Fibroblast of villous mesenchyme (primary cell): ENCODE data around the gene CCDC28A. TPM values are rescaled to one million over a fixed set of nuclear protein-coding genes. Genes with fewer than 3 reads are reported as not detected.

Experiments used
- DNase-seq: peaks from one replicate; pipeline ENCODE4 v3.0.0-alpha.2; 2010; ENCODE audit warnings: low read depth
- H3K4me3 ChIP-seq: 2 replicates; pipeline ENCODE4 v1.5.1; 2011; ENCODE audit warnings: low read depth, mild to moderate bottlenecking, low read length
- CTCF ChIP-seq: IDR thresholded peaks from 2 replicates; pipeline ENCODE4 v1.5.1; 2012; ENCODE audit warnings: low read depth, mild to moderate bottlenecking, low read length; ENCODE audit not compliant: insufficient read depth
- total RNA-seq: library from RNA; depleted of rRNA; stranded (reverse); fragments of >200 nt; gene quantifications from 2 replicates; pipeline ENCODE4 v1.2.3, GENCODE V29; 2012

The CCDC28A gene
- total RNA-seq, 1 donor: 13.4 TPM

GRCh38 chr6:138815221-138815620 lies 41.7 kb downstream of the CCDC28A start:
- no peak for DNase-seq
- H3K4me3 ChIP-seq: no peak overlapping the region
- no peak for TF ChIP-seq CTCF

GRCh38 chr6:138815797-138816528 lies 42.4 kb downstream of the CCDC28A start:
- peak; percentile 74 for DNase-seq
- no peak overlapping the region for H3K4me3 ChIP-seq
- peak; percentile 71 for TF ChIP-seq CTCF

- H3K4me3 ChIP-seq: no peak overlapping the region
- peak; percentile 53 for DNase-seq
- no peak for TF ChIP-seq CTCF
Measured at GRCh38 chr6:138817799-138818198, 44.2 kb downstream of the CCDC28A start.

GRCh38 chr6:138818496-138819194 lies 45.1 kb downstream of the CCDC28A start:
- TF ChIP-seq CTCF: no peak
- no peak for DNase-seq
- no peak overlapping the region for H3K4me3 ChIP-seq

GRCh38 chr6:138821519-138821918 lies 48.0 kb downstream of the CCDC28A start:
- no peak overlapping the region for H3K4me3 ChIP-seq
- DNase-seq: no peak
- TF ChIP-seq CTCF: no peak

GRCh38 chr6:138824482-138825144 lies 51.0 kb downstream of the CCDC28A start:
- TF ChIP-seq CTCF: no peak
- DNase-seq: no peak
- no peak overlapping the region for H3K4me3 ChIP-seq
